GM18858 (cell line): ENCODE results near the gene MAN2A2.

Source experiments
- ATAC-seq: cut with Tn5 transposase; IDR thresholded peaks from one replicate; pipeline ENCODE4 v1.9.1; 2021; ENCODE audit not compliant: unreplicated experiment

Gene MAN2A2

GRCh38 chr15:90941038-90941437 lies 37.9 kb downstream of the MAN2A2 start:
- no peak for ATAC-seq

GRCh38 chr15:90942354-90943120 lies 39.4 kb downstream of the MAN2A2 start:
- ATAC-seq, result no peak

GRCh38 chr15:90945091-90945490 lies 42.0 kb downstream of the MAN2A2 start:
- ATAC-seq, result no peak

- ATAC-seq, result no peak
Measured at GRCh38 chr15:90946538-90946937, 43.4 kb downstream of the MAN2A2 start.

- no peak for ATAC-seq
Measured at GRCh38 chr15:90946941-90947576, 44.0 kb downstream of the MAN2A2 start.

GRCh38 chr15:90947577-90948357 lies 44.7 kb downstream of the MAN2A2 start:
- no peak for ATAC-seq

GRCh38 chr15:90948506-90948905 lies 45.4 kb downstream of the MAN2A2 start:
- no peak for ATAC-seq

- ATAC-seq, result no peak
Measured at GRCh38 chr15:90949979-90950675, 47.0 kb downstream of the MAN2A2 start.

- no peak for ATAC-seq
Measured at GRCh38 chr15:90950676-90951075, 47.6 kb downstream of the MAN2A2 start.

GRCh38 chr15:90952901-90953677 lies 50.0 kb downstream of the MAN2A2 start:
- no peak for ATAC-seq

GRCh38 chr15:90953947-90954711 lies 51.0 kb downstream of the MAN2A2 start:
- ATAC-seq, result no peak

GRCh38 chr15:90954712-90955623 lies 51.9 kb downstream of the MAN2A2 start, which contains the start of gene RCCD1:
RCCD1 (plus strand) TSS chr15:90954884; CDS start chr15:90956735, 1,851 bp downstream.
- ATAC-seq, result peak; percentile 87

GRCh38 chr15:90955624-90956273 lies 52.6 kb downstream of the MAN2A2 start:
- ATAC-seq, result no peak

GRCh38 chr15:90956274-90957030 lies 53.4 kb downstream of the MAN2A2 start:
- no peak for ATAC-seq

- ATAC-seq, result no peak
Measured at GRCh38 chr15:90957031-90957790, 54.1 kb downstream of the MAN2A2 start.

GRCh38 chr15:90957791-90958190 lies 54.7 kb downstream of the MAN2A2 start:
- ATAC-seq, result no peak
